GM18519 (cell line): Measurements from ENCODE around the gene GLIPR1L2.

ENCODE experiments used
- ATAC-seq: cut with Tn5 transposase; IDR thresholded peaks from one replicate; pipeline ENCODE4 v1.9.1; 2021; ENCODE audit warnings: mild to moderate bottlenecking, moderate library complexity; ENCODE audit not compliant: unreplicated experiment, low FRiP score

GLIPR1L2 gene

DNA sequence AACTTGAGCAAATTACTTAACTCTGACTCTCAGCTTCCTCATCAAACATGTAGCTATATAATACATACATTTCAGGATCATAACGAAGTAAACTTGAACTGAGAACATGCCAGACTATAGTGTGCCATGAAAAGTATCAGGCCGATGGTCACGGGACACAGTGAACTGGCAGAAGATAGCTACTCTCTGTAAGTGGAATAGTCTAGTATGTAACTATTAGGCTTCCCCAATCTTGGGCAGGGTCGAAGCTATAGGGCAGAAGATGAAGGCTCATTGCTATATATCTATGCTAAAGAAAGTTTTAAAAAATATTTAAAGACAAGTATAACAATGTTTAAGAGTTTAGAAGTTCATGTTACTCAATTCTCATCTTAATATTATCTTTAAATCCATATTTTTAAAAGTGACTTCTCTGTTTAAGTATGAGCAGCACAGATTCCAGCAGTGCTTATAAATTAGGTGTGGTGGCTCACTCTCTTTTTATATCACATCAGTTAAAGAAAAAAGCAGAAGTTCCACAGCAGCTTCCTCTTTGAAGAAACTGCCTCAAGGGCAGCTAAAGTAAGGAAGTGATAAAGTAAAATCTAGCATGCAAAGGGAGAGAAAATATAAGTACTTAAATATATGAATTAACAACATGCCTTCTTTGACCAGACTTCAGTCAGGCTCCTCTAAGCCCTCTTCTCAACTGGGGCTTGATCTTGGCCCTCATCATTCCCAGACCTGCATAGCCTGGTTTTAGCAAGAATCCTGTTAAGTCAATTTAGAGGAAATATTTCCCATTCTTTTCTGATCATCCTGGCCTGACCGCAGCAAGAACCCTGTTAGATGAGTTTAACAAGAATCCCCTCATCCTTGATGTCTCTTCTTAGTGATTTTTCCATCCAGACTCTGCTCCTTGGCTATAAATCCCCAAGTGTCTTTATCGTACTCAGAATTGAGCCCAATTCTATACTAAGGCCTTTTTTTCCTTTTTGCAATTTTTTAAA, 81.3 kb downstream of the GLIPR1L2 start:
- peak; percentile 64 for ATAC-seq

DNA sequence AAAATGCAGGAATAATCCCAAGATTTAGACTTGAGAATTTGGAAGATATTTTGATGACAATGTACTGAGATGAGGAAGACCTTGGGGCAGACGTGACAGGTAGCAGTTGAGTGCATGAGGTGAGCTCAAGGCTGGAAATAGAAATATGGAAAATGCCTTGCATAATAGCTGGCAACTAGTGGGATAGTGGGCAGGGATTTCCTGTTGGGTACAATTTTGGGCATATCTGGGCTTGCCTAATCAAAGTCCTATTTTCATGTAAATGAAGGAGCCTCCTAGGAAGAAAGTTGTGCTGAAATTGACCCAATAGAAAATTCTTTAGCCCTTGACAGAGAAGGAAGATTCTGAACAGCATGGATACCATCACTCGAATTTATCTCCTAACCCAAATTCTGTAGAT, 83.2 kb downstream of the GLIPR1L2 start:
- no peak for ATAC-seq

DNA sequence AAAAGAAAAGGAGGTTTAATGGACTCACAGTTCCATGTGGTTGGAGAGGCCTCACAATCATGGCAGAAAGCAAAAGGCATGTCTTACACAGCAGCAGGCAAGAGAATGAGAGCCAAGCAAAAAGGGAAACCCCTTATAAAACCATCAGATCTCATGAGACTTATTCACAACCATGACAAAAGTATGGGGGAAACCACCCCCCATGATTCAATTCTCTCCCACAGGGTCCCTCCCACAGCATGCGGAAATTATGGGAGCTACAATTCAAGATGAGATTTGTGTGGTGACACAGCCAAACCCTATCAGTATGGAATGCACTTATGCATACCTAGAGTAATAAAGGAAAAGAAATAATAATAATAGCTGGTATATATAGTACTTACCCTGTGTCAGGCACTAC, 85.2 kb downstream of the GLIPR1L2 start:
- no peak for ATAC-seq

DNA sequence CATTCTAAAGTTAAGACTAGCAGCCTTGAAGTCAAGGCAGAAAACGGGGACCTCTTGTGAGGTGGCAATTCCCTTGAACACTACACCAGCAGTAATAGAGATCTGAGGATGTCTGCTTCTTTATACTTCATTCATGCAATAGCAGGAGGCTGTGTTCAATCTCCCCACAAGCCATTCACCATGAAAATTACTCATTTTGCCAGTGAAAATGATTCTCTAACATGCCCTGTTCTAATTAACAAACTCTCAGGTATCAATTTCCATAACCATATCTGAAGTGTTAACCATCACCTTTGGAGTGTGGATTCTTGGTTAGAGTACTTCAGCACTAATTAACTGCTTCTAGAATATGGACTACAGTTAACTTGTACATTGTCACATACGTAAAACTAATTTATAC, 86.2 kb downstream of the GLIPR1L2 start:
- ATAC-seq, result no peak

DNA sequence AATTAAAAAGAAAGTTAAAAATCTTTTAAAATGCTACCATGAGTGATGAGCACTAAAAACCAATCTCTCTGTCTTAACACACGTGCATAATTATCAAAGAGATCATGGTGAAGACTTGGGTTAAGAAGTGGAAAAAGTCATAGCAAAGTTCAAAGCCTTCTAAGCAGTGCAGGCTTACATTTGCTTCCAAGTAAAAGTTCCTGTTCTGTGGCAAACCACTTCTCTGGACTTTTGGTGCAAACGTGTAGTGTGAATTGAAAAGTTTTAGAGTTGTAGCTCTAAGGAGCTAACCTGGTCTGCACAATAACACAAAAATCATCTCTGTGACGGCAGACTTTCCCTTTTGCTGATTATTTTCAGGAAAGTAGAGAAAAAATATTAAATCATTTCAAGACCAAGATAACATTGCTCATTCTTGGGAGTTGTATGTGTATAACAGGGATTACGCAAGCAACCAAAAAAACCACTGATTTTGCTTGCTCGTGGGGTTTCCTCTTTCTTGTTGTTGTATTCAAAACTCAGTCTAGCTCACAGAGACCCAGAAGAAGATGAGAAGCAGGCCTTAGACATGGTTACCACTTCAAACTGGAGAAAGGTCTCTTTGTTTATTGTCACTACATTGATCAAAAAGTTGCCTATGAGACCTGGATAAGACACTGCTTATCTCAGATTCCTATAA, 87.4 kb downstream of the GLIPR1L2 start:
- no peak for ATAC-seq

DNA sequence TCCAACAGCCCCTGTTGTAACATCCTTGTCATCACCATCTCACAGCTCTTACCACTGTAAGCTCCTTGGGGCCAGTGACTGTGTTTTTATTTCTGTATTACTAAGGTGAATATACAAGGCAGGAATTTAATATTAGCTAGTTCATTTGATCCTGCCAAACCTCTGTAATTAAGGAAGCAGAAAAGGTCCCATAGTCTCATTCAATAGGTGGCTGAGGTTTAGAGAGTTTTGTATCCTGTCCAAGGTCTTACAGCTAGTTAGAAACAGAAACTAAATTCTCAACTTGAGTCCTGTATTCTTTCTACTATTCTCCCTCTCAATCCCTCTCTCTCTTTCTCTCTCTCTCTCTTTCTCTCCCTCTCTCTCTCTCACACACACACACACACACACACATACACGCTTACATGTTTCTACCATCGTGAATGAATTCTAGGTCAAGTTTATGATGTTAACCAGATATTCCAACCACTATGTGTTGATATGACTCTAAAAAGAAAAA, 89.1 kb downstream of the GLIPR1L2 start:
- peak; percentile 23 for ATAC-seq

DNA sequence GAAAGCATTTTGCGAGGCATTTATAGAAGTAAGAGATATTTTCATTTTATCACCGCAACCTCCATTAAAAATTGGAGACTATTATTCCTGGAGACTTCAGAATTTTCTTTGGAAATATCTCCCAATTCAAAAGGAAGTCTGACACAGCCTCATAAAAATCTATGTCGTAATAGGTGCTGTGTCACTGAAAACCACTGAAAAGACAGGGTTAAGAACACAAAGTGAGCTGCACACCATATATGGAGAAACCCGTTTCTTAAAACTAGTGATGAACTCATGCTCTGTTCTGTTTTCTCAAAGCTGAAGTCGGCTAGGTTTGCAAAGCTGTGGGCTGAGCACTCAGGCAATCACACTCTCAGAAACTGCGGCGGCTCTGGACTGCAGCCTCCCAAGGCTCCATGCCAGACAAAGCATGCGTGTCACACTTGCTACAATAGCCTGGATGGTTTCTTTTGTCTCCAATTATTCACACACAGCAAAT, 89.6 kb downstream of the GLIPR1L2 start, which contains the start of gene GLIPR1:
Gene GLIPR1 (plus strand): TSS at position 287 of the 481 bp plus-strand sequence. CDS start 126 bp downstream, at position 413.
- ATAC-seq, result peak; percentile 88

DNA sequence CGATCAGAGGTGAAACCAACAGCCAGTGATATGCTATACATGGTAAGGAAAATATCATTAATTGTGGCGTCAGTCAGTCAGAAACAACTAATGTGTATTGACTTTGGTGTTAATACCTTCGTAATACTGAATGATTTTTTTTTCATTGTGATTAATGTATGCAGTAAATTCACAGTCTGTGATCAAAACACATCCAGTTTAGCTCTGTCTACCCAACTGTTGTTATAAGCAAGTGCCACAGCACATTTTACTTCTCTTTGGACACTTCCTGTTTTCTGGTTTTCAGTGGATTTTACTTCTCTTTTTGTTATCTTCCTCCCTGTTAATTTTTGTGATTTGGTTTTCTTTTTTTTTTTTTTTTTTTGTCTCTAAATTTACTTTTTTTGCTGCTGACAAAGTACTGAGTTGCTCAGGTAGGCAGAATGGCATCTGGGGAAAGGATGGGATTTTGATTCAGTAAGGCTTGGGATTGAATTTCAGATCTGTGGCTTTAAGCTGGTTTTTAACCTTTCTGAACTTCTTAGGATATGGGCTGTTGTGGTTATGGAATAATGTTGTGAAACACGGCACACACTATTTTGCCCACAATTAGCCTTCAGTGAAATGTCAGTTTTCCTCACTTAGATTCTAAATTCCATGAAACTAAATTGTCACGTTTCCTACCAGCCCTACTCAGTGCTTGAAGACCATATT, 90.3 kb downstream of the GLIPR1L2 start:
- peak; percentile 1 for ATAC-seq

DNA sequence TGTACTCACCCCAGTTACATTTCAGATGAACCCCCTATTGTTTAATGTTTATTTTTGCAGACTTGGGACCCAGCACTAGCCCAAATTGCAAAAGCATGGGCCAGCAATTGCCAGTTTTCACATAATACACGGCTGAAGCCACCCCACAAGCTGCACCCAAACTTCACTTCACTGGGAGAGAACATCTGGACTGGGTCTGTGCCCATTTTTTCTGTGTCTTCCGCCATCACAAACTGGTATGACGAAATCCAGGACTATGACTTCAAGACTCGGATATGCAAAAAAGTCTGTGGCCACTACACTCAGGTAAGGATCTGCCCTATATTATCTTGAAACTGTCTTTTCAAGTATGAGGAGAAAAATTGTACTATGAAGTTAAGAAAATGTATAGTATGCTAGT, 90.9 kb downstream of the GLIPR1L2 start:
- no peak for ATAC-seq
